ENCODE measurements around the gene LTC4S. TPM values are rescaled to one million over a fixed set of nuclear protein-coding genes. Genes with fewer than 3 reads are reported as not detected.

Gene LTC4S
- total RNA-seq, 1 experiment from 2014 or later = 3.7 TPM

- no peaks in the 10 kb centered on the region for H3K27me3 ChIP-seq (ENCODE audit: insufficient read depth, low read length)
- no peak overlapping the region for H3K4me2 ChIP-seq (ENCODE audit: insufficient read depth, insufficient read length, low read length)
- H2BK20ac ChIP-seq (ENCODE audit: low read depth, low read length, poor library complexity, severe bottlenecking) = no peak overlapping the region
- no peak overlapping the region for H2AK5ac ChIP-seq (ENCODE audit: insufficient read length, low read length)
- H3K23ac ChIP-seq (ENCODE audit: insufficient read length, low read depth, low read length) = no peak overlapping the region
- no peak overlapping the region for H2BK120ac ChIP-seq (ENCODE audit: low read depth, low read length, poor library complexity, severe bottlenecking)
- no peaks in the 10 kb centered on the region for H3K4me1 Mint-ChIP-seq
- no CpG with 5 or more reads among the region's 4 CpGs for WGBS (ENCODE audit: extremely low coverage, insufficient read length, low lambda C conversion rate)
- H2BK15ac ChIP-seq (ENCODE audit: low read depth, low read length) = no peak overlapping the region
- no peaks in the 10 kb centered on the region for H3K9me3 Mint-ChIP-seq
- DNase-seq = no peak
- peaks cover 24 to 45% (median 30%) of the 10 kb centered on the region in 3 experiments for H3K36me3 Mint-ChIP-seq (ENCODE audit: insufficient read depth in 1 of 3, low read depth in 3 of 3)
- TF ChIP-seq, protein P1, sequence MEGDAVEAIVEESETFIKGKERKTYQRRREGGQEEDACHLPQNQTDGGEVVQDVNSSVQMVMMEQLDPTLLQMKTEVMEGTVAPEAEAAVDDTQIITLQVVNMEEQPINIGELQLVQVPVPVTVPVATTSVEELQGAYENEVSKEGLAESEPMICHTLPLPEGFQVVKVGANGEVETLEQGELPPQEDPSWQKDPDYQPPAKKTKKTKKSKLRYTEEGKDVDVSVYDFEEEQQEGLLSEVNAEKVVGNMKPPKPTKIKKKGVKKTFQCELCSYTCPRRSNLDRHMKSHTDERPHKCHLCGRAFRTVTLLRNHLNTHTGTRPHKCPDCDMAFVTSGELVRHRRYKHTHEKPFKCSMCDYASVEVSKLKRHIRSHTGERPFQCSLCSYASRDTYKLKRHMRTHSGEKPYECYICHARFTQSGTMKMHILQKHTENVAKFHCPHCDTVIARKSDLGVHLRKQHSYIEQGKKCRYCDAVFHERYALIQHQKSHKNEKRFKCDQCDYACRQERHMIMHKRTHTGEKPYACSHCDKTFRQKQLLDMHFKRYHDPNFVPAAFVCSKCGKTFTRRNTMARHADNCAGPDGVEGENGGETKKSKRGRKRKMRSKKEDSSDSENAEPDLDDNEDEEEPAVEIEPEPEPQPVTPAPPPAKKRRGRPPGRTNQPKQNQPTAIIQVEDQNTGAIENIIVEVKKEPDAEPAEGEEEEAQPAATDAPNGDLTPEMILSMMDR (conservative IDR thresholded peaks at IDR 0.05) = no peak
- no peak overlapping the region for H2AFZ ChIP-seq (ENCODE audit: low read length)
- H3K9me3 ChIP-seq (ENCODE audit: control insufficient read depth, low read depth, low read length) = no peaks in the 10 kb centered on the region
- H3K27ac Mint-ChIP-seq = no peak overlapping the region
- H3T11ph ChIP-seq (ENCODE audit: low read length) = no peak overlapping the region
- no peak overlapping the region for H3K56ac ChIP-seq (ENCODE audit: insufficient read length, low read depth, low read length)
- H4K91ac ChIP-seq (ENCODE audit: insufficient read length, low read depth, low read length) = no peak overlapping the region
- H3K27me3 Mint-ChIP-seq (ENCODE audit: low read depth) = peaks cover 5% of the 10 kb centered on the region
- H2BK12ac ChIP-seq (ENCODE audit: insufficient read length, low read depth, low read length) = no peak overlapping the region
- no peak overlapping the region for H3K4me3 Mint-ChIP-seq
- H3K4ac ChIP-seq (ENCODE audit: low read depth, low read length) = no peak overlapping the region
- no peak overlapping the region for H3K9ac ChIP-seq (ENCODE audit: extremely low read depth, insufficient read length, low read length)
- H4K8ac ChIP-seq (replicated peaks; ENCODE audit: insufficient read length, low read depth, low read length) = no peak overlapping the region
- H4K20me1 ChIP-seq (ENCODE audit: control insufficient read depth, insufficient read depth, insufficient read length) = no peaks in the 10 kb centered on the region
- no peaks in the 10 kb centered on the region for H3K23me2 ChIP-seq (ENCODE audit: insufficient read length, low read depth, low read length, poor library complexity, severe bottlenecking)
- no peaks in the 10 kb centered on the region for H3K79me2 ChIP-seq (ENCODE audit: insufficient read depth, low read length)
- H3K18ac ChIP-seq (ENCODE audit: insufficient read length, low read depth, low read length) = no peak overlapping the region
- H3K79me1 ChIP-seq (ENCODE audit: insufficient read depth, low read depth, low read length, poor library complexity, severe bottlenecking) = no peaks in the 10 kb centered on the region
- H3K14ac ChIP-seq (ENCODE audit: insufficient read depth, low read length) = no peak overlapping the region
- no peak overlapping the region for H2BK5ac ChIP-seq (ENCODE audit: insufficient read length, low read length)
- H3K27ac ChIP-seq (ENCODE audit: insufficient read length, low read depth, low read length) = no peak overlapping the region
- no peak overlapping the region for H4K5ac ChIP-seq (ENCODE audit: insufficient read length, low read depth, low read length)
- no peaks in the 10 kb centered on the region for H3K4me1 ChIP-seq (ENCODE audit: insufficient read depth, low read length)
These were observed 14.0 kb upstream of the LTC4S start for GRCh38 chr5:179779826-179780225.

Measured in H9 (cell line).